NCI-H526 treated with DMSO at 0.1 percent for 48 hours (cell line): ENCODE data around the gene BOD1L1.
"Not testable (repeated sequence)": the region's sequence is repeated elsewhere in the genome, so short reads cannot be mapped to it uniquely, and the experiment has no call there.

Source experiments
- DNase-seq: peaks from one replicate; lab custom pipeline; 2025; lab: John Stamatoyannopoulos, UW

Gene BOD1L1

DNA sequence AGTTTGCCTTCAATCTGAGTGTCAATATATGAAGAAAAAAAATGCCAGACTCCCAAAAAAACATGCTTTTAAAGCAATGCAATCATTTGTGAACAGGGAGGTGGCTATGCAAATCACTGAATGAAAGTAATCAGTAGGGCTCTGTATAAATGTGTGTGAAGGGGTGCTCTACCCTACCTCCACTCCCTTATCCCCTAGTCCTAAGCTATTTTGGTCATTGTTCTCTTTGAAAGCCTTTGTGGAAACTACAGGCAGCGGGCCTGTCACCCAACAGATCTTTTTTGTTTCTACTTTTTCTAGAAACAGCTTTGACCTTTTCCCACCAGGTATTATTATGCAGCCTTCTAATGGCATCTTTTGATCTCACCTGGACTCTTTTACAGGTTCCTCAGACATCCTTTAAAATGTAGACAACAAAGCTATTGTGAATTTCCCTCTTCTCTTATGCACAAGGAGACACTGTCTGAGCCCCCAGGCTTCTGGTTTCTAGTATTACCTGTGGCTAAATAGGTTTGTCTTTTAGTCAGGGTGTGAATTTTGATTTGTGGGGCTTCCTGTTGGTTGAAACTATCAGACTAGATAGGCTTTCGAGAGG lies 9.2 kb downstream of the BOD1L1 start:
- DNase-seq = no peak

DNA sequence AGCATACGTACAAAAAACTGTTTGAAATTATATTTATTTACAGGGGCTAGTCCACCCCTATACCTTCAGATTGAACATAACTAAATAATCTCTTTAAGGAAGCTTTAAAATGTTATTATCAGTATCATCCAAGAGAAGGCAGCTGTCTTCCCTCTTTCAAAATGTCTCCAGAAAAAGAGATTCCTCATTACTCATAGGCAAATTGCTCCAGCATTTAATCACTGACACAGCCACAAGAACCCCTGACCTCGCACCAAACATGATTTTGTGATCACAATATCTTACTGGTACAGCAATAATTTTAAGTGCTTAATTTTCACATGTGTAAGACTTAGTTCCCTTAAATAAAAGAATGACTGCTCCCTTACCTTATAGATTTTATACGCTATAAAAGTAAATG lies 9.7 kb downstream of the BOD1L1 start:
- DNase-seq = no peak

DNA sequence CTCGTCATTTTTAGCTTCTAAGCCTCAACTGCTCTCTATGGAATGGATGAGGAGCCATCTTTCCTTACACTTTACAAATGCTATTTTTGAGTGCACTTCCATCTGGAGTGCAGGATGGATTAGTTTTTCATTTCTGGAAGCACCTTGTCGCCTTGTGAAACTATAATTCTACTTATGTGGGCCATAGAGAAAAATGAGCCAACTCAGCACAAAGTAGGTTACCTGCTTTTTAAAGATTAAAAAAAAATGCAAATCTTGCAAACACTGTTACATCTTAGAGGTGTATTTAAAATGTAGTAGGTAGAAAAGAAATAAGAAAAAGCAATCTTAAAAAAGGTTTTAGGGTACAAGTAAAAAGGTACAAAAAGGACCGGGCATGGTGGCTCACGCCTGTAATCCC lies 10.9 kb downstream of the BOD1L1 start:
- DNase-seq = no peak

DNA sequence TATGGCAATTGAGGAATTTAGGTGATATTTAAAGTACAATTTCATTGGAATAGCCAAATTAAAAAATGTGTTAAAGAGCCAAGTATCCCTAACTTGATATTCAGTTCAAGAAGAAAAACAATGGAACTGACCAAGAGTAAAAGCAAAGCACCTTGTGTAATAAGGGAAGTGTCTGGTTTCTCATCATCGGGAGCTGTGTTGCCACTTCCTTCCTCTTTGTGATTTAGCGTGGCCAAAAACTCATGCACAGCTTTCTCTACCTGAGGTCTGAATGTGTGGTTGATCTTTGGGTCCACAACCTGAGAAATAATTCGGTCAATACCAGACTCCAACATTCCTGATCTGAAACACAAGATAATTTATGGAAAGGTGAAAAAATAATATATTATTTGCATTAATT lies 12.4 kb downstream of the BOD1L1 start:
- no peak for DNase-seq

DNA sequence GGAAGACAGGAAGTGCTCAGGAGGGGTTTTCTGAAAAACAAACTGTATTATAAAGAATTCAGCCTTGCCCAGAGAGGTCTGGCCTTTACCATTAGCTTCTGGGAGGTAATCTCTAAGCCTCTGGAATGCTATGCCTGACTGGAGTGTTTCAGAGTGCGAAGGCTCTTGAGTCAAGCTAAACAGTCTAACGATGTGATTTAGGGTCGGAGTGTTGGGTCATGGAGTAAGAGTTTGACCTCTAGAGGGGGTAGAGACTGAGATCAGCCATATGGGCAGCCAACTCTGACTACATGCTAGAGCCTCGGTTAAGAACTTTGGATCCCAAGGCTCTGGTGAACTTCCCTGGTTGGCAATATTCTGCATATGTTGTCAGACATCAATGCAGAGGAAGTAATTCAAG lies 15.0 kb downstream of the BOD1L1 start:
- DNase-seq = no peak

DNA sequence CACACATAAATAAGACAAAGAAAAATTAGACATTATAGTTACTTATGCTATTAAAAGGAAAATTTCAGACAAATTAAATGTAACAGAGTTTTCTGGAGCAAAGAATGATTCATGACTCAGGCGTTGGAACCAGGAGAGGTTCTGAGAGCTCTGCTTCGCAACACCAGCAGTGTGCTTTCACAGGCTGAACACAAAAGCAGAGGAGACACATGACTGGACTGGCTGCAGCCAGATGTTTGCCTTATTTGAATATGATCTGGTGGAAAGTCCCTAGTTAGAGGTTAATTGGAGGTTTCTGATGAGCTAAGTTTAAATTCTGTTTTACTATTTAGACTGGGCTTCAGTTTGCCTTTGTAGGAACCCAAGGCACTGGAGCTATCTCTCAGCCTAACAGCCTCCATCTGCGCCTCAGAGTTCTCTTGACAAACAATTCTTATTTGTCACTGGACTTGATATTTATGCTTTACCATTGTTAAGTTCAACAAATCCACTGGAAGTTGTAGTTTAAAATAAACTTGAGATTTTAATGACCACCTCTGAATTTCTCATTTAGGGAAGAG lies 16.2 kb downstream of the BOD1L1 start:
- DNase-seq = no peak

DNA sequence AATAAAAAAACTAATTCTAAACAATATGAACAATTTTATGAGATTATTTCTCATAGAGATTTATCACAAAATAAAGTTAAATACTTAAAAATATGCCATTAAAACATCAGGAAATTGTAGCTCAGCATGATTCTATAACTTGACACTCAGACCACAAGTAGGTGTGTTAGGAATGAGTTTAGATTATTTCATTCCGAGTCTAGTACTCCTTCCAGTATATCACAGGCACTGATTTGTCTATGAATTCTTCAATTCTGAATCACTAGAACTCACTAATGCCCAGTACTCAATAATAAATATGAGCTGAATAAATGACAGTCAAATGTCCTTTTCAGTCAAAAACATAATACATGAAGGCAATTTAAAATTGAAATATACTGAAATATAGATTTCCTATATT lies 22.2 kb downstream of the BOD1L1 start:
- DNase-seq = no peak

DNA sequence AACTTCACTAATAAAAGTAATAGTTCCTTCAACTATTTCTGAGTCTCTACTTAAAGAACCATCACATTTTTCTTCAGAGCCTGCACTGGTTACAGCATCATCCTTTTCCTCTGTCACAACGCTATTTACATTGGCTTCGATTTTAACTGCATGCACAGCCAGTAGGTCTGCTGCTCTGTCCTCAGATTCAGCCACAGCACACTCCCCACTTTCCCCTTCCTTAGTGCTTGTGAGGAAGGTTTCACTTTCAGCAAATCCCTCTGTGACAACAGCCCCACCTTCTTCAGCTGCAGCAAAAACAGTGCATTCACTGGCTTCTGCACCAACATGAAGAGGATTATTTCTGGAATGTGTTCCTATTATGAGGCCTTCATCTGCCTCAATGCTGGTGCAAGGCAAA lies 25.7 kb downstream of the BOD1L1 start:
- no peak for DNase-seq

DNA sequence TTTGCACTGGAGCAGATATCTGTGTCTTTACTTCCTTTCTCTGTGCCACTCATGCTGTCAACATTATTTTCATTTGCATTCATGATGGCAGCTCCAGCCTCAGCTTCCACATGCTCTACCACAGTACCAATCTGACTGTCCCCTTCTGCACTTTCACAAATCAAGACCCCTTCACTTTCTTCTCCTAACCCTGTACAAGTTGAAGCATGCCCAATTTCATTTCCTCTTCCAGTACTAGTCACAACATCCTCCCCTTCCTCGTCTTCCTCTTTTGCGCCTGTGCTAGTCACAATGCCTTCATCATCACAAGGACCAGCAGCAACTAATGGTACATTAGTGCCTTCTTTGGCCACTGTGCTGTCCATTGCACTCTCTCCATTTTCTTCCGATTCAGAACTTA lies 26.5 kb downstream of the BOD1L1 start:
- DNase-seq = no peak

DNA sequence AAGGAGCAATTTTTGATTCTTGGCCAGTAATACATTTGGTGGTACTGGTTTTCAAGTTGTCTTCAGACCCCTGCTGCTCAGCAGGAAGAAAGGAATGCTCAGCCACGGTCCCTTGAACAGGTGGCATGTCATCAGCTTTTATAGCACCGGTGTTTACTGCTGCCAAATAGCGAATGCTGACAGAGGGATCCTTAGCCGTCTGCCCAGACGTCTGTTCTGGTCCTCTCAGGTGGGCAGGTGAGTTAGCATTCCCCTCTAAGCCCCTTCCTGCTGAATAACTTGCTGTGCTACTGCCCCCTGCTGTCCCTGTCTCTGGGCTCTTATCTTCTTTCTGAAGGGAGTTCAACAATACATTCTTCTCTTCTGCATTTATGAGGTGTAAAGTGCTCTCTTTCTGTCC lies 28.4 kb downstream of the BOD1L1 start:
- DNase-seq = no peak

DNA sequence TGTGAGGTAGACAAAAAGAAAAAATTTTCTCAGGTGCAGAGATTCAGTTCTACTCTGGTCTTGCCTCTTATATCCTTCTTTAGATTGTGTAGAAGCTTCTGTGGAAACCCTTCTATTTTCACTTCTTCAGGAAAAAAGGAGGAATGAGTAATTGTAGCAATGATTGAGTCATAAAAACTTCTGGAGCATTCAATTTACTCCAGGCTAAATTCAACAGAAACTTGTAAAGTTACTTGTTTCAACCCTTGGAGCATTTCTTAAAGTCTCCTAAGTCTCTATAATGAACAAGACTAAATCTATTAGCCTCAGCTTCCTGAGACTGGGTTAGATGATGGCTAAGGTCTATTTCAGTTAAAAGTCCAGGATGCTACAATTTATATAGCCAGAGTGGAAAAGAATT lies 29.9 kb downstream of the BOD1L1 start:
- DNase-seq = no peak

DNA sequence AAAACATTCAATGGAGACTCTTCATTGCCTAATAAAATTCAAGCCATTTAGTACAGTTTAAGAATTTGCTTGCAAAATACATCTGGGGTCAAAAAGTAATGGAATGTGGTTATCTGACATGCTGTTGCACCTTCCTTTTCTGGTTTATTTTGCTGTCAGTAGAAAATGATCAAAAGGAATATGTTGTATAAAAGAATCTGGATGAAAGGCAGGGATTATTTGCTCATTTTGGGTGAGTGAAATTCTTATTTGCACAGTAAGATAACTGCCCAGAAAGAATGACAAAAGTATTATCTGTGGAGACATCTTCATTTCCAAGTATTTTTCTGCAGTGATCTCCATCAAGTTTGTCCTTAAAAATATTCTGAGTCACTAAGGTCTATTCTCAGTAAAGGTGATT lies 30.4 kb downstream of the BOD1L1 start:
- no peak for DNase-seq

DNA sequence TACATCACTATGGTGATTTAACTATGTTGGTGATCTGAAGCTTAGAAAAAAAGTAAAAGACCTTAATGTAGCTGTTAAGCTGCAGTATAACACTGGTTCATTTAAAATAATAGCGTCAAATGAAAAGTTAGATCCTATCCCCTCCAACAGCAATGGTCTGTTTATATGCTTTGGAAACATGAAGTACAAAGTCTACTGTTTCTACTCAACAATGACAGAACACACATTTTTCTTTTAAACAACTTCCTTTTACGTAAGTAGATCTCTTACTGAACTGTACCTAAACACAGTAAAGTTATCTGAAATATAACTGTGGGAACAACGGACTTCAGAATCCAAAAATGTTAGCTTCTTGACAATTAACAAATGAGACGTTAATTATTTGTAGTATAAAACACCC lies 35.3 kb downstream of the BOD1L1 start:
- DNase-seq = no peak

DNA sequence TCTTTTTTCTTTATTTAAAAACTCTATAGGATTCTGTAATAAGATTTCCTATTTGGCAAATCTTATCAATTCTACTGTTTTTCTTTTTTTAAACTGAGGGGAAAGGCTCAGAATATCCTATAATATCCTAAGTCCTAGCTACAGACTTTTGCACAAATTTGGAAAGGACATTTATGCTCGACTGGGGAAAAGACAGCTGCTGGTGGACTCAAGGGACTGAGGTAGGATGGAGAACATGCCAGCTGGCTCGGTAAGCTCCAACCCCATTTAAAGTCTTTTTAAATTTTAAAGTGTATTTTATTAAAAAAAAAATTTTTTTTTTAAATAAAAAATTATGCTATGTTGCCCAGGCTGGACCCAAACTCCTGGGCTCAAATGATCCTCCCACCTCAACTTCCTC lies 36.8 kb downstream of the BOD1L1 start:
- DNase-seq = no peak

DNA sequence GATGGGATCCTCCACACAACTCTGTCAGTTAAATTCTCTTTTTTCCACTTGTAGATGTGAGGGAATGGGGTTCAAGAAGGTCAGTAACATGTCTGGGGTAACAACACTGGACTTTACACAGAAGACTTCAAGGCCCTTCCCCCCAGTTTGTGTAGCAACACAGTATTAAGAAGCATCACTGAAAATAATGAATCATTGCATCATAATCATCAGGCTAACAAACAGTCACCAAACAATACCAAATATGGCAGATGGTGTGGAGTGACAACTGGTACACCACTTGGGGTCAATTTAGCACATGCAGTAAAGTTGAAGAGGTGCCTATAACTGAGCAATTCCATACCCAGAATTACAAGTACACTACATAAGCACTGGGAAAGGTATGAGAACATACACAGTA lies 38.6 kb downstream of the BOD1L1 start:
- DNase-seq = no peak

DNA sequence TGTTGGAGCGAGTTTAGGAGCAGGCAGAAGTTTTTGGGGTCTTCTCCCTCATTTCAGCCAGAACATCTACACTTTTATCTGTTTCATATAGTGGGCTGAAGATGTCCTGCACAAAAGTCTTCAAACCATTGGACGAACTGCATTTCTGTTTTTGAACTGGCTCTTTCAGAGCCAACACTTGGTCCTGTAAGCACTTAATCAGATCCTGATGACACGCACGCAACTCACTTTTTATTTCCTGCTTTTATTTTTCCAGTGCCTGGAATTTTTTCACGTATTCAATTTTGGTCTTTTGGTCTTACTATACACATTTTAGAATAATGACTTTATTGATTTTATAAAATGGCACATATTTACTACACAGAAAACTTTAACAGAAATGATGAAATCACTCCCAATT lies 43.0 kb downstream of the BOD1L1 start:
- DNase-seq = no peak

DNA sequence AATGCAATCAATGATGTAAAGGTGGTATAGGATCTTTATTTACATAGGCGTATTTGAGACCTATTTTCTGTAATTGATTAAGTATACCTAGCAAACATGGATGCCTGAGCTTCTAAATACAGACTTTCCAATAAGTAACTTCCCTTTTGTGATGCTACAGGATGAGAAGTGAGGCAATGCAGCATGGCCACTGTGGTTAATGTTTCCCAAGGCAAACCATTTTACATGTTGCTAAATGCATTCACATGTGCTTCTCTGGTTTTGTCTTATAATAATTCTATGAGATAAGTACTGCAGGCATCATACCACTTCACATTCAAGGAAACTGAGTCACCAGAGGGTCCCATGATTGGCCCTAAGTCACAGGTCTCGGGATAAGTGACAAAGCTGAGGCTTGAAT lies 47.5 kb downstream of the BOD1L1 start:
- no peak for DNase-seq

DNA sequence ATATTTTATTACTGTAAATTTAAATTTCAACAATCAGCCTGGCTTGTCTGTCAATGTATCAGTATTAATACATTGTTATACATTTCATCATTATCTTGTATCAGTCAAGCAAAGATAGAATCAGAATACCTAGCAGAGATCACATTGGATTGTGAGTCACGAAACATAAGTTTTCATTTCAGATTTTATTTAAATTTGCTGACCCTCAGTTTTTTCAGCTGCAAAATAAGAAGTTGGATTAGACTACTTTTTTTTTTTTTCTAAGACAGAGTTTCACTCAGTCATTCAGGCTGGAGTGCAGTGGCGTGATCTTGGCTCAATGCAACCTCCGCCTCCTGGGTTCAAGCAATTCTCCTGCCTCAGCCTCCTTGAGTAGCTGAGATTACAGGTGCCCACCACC lies 49.9 kb downstream of the BOD1L1 start:
- DNase-seq = no peak

DNA sequence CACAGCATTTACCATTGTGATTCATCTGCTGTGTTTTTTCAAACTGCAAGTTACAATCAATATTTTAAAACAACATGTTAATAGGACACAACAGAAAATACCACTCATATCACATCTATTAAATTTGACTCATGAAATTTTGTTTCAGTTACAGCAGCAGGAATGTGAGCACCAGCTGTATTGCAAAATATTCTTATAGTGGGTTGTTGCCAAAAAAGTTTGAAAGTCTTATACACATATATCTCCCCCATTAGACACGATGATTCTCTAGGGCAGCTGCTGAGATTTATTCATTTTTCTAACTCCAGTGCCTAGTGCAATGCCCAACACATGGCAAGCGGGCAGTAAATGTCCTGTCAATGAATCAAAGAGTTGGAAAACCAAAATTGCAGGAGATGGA lies 56.6 kb downstream of the BOD1L1 start:
- DNase-seq = no peak

DNA sequence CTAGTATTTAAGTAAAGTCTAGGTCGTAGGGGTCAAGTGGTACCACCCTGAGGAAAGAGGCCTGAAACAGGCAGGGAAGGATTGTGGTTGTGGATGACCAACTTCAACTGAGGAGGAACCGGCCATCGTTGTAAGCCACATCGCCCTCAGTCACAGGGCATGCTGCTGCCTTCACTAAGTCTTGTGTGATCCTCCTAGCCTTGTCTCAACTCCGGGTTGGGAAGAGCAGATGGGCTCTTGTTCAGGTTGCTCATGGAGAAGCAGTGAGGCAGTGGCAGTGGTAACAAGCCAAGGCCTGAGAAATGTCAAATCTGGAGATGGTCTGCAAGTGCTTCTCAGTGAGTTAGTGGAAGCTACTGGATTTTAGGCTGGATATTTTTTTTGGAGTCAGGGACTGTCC lies 60.4 kb downstream of the BOD1L1 start:
- no peak for DNase-seq

DNA sequence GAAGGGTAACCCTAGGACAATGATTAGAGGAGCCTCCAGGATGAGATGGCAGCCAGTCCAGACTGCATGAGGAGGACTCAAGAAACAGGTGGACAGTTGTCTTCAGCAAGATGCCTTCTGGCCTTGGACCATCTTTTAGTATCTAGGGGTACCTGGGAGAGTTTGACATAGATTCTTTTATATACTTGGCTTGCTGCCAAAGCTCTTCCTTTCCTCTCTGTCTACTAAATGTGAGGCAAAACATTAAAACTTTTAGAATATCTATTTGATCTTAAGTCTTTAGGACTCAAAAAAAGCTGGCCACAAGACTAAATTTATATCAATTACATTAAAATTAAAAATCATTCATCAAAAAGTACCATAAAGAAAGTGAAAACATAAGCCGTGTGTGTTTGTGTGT lies 64.6 kb downstream of the BOD1L1 start:
- no peak for DNase-seq

DNA sequence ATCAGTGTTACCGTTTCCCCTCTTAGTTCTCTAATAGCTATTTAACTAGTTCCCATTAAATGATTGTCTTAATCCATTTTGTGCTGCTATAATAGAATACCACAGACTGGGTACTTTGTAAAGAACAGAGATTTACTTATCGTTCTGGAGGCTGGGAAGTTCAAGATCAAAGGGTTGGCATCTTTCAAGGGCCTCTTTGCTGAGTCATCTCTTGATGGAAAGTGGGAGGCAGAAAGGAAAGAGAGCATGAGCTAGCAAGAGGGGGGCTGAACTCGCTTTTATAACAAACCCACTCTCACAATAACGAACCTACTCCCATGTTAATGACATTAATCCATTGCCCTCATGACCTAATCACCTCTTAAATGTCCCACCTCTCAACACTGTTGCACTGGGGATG lies 65.9 kb downstream of the BOD1L1 start:
- DNase-seq = no peak

DNA sequence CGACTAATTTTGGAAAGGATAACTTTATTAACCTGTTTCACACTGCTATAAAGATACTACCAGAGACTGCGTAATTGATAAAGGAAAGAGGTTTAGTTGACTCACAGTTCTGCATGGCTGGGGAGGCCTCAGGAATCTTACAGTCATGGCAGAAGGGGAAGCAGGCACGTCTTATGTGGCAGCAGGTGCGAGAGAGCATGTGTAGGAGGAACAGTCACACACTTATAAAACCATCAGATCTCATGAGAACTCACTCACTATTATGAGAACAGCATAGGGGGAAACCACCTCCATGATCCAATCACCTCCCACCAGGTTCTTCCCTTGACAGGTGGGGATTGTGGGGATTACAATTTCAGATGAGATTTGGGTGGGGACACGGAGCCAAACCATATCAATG lies 67.4 kb downstream of the BOD1L1 start:
- DNase-seq = not testable (repeated sequence)

DNA sequence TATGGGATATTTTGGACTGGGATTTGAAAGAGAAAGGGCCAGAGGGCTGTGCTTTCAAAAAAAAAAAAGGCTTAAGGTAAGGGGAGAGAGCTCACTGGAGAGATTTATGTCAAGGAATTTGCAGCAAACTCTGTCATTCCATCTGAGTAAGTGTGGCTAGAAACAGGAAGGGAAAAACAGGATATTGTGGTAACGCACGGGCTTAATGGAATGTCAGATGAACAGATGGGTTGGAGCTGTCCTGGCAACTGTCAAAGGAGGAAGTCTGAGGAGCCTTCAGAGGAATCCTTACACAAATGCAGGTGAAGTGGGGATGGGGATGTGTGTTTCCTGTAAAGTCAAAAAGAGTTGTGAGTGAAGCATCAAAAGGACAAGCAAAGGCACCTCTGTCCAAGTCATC lies 68.1 kb downstream of the BOD1L1 start:
- DNase-seq = no peak

DNA sequence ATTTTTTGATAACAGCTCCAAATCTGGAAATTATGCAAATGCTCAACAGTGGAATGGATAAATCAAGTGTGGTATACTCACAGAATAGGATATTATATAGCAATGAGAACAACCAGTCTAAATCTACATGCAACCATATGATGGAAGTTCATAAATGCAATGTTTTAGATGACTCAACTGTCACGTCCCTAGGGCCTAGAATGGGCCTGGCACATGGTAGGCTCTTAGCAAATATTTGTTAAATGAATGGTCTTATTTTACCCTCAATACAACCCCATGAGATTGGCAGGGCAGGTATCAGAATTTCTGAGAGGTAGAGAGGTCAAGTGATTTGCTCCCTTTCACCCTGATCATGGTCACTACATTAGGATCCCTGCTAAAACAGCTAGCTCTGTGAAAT lies 68.6 kb downstream of the BOD1L1 start:
- no peak for DNase-seq
